Heart left ventricle (tissue), 13 donors: ENCODE measurements around the gene PPP4R1.

Experiments
- CTCF ChIP-seq, 12 donors: fragments of 200-600 bp; sonication (generic) in 4 of 12; IDR thresholded peaks; one replicate each; pipeline versions ENCODE4 v1.5.0 to v1.8.0; 2018 to 2022; ENCODE audit warnings: antibody characterized with exemption in 12 of 12, mild to moderate bottlenecking in 5 of 12
- POLR2A ChIP-seq, 2 donors: fragments of 450-650 bp; IDR thresholded peaks; one replicate each; pipeline ENCODE4 v1.6.1; 2017; ENCODE audit warnings: antibody characterized with exemption in 2 of 2, mild to moderate bottlenecking in 2 of 2, moderate library complexity in 2 of 2
- donor health status: ischemic (EF 13 %, LVEDD 7.1; RV severe dilation, severe dysfunction).
- donor health status: DM: no; HTN: yes; CAD: no.
- donor health status: DM: no; HTN: no; CAD: no.
- donor health status: ischemic (EF 25% LVEDD 6.9; RV normal size, moderate dysfunction).
- donor health status: ischemic (EF 25% LVEDD 5.7; RV mildly dilated, moderate dysfunction).
- donor health status: ischemic (EF 35%, LVEDD 5.7; RV mildly dilated, moderate dysfunction).
- donor health status: nonischemic (EF 11% LVEDD 7.7; RV severe dilation, severe dysfunction).
- donor health status: DM: yes; HTN: yes; CAD: no.
- donor health status: PGD.
- donor health status: ischemic (EF 29% LVEDD 5.4; RV normal size, mild dysfunction).
- donor health status: nonischemic (EF 23%, LVEDD 6.1; RV moderate dilation, normal function).

- TF ChIP-seq POLR2A (IDR thresholded peaks at IDR 0.05) (no peak), CTCF (IDR thresholded peaks at IDR 0.05) (no peak)
These were observed 49.0 kb downstream of the PPP4R1 start for GRCh38 chr18:9565407-9565806.
